GM18526 (cell line): ENCODE results near the gene ST6GALNAC1.

Experiments
- POLR2A ChIP-seq: IDR thresholded peaks from 3 replicates; pipeline ENCODE4 v1.6.1; 2011; ENCODE audit not compliant: insufficient read length; ENCODE audit errors: extremely low read depth

ST6GALNAC1 gene

GRCh38 chr17:76631821-76632565 lies 11.6 kb downstream of the ST6GALNAC1 start:
- no peak for TF ChIP-seq POLR2A

DNA sequence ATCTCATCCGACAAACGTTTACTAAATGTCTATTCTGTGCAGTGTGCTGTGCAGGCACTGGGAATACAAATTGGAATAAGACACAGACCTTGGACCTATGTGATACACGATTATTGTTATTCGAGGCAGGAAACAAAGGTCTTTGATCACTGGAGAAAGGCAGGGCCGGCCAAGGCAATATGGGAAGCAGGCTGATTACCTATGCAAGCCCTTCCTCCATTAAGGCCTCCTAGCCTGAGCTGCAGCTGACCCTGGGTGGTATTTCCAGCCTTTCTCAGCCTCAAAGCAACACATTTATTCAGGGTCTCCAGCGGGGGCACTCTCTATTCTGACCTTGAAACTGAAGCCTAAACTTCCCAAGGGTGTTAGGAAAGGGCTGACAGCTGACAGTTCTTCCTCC lies 13.4 kb downstream of the ST6GALNAC1 start:
- TF ChIP-seq POLR2A, result no peak

GRCh38 chr17:76627510-76627909 lies 16.0 kb downstream of the ST6GALNAC1 start:
- no peak for TF ChIP-seq POLR2A

- no peak for TF ChIP-seq POLR2A
Measured at GRCh38 chr17:76626442-76626841, 17.1 kb downstream of the ST6GALNAC1 start.

- no peak for TF ChIP-seq POLR2A
Measured at GRCh38 chr17:76625496-76625895, 18.1 kb downstream of the ST6GALNAC1 start.

DNA sequence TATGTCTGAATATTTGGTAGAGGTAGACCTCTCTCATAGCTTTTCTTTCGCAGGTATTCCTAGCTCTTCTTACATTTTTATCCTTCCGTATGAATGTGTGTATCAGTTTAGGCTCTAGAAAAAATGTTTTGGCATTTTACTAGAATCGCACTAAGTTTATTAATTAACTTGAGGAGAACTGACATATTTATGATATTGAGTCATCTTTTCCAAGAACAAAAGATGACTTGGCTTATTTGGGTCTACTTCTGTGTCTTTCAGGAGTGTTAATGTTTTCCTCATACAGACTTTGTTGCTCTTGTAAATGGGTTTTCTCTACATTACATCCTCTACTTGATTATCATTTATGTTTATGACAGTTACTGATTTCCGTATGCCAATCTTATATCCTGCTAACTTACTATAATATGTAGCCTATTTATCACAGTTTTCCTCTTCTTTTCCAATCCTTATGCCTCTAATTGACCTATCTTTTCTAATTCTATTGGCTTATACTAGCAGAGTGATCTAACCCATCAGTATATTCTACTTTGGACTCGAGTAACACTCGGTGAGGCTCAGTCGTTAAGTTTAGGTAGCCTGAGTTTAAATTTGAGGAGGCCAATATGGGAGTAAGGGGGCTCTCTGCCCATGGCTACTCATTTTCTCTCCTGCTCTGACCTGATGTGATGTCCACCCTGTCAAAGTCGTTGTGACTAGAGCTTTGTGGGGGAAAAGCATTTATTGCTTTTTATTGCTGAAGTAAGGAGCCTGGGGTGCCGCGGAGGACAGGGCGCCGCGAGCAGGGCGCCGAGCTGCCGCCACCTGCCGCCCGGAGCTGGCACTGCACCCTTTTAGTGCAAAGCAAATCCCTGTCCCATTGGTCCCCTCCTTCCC lies 20.0 kb downstream of the ST6GALNAC1 start:
- no peak for TF ChIP-seq POLR2A

- no peak for TF ChIP-seq POLR2A
Measured at GRCh38 chr17:76617838-76618237, 25.7 kb downstream of the ST6GALNAC1 start.

DNA sequence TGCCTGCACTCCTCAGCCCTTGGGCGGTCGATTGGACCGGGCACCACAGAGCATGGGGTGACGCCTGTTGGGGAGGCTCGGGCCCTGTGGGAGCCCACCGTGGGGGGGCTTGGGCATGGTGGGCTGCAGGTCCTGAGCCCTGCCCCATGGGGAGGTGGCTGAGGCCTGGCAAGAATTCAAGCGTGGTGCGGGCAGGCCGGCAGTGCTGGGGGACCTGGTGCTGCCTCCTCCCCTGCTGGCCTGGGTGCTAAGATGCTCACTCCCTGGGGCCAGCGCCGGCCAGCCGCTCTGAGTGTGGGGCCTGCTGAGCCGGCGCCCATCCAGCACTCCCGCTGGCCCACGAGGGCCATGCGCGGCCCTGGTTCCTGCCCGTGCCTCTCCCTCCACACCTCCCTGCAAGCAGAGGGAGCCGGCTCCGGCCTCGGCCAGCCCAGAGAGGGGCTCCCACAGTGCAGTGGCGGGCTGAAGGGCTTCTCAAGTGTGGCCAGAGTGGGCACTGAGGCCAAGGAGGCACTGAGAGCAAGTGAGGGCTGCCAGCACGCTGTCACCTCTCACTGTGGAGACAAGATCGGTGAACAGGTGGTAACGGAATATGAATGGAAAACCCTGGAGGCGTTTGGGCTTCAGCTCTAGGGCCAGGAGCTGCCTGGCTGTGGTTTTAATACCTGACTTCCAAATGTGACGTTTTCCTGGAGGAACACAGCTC lies 28.5 kb downstream of the ST6GALNAC1 start:
- TF ChIP-seq POLR2A, result no peak

- no peak for TF ChIP-seq POLR2A
Measured at GRCh38 chr17:76612977-76613851, 30.3 kb downstream of the ST6GALNAC1 start.

- no peak for TF ChIP-seq POLR2A
Measured at GRCh38 chr17:76612465-76612864, 31.1 kb downstream of the ST6GALNAC1 start.

DNA sequence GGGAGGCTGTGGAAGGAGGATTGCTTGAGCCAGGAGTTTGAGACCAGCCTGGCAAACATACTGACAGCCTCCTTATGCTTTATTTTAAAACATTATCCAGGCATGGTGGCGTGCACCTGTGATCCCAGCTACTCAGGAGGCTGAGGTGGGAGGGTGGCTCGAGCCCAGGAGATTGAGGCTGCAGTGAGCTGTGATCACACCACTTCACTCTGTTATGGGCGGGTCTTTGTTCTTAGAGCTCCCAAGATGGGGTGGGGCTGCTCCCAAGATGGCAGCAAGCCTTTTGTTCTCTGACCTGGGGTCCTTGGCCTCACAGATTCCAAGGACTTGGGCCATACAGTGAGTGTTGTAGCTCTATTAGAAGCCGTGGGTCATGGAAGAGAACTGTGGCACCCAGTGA lies 31.8 kb downstream of the ST6GALNAC1 start:
- TF ChIP-seq POLR2A, result no peak

- TF ChIP-seq POLR2A, result no peak
Measured at GRCh38 chr17:76601065-76601464, 42.5 kb downstream of the ST6GALNAC1 start.

DNA sequence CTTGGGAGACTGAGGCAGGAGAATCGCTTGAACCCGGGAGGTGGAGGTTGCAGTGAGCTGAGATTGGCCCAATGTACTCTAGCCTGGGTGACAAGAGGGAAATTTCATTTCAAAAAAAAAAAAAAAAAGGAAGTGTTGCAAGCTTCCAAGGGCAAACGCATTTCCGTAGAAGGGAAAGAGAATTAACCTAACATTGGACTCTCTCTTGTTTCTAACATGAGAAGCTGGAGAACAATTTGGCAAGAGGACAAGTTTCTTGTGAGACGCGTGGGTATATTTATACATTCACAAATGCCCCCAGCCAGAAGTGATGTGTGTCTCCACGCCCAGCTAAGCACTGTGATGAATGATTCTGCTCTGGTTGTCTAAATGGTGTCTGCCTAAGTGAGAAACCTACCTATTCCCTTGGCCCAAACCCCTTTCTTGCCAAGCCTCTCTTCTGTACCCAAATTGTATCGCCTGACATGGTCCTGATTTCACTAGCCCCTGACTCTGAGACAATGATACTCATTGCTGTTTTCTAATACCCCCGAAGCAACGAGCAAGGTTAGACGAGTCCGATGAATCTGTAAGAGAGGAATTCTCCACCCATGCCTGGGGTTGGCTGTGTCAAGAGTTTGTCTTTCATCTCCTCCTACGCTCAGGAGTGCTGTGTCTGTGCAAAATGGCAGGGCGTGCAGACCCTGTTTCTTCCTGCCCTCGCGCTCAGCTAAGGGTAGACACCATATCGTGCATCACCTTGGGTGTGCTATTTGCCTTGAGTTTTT lies 43.7 kb downstream of the ST6GALNAC1 start:
- TF ChIP-seq POLR2A, result no peak

GRCh38 chr17:76598004-76598439 lies 45.5 kb downstream of the ST6GALNAC1 start:
- TF ChIP-seq POLR2A, result no peak
